Measurements from ENCODE around the gene FHL2.

DNA sequence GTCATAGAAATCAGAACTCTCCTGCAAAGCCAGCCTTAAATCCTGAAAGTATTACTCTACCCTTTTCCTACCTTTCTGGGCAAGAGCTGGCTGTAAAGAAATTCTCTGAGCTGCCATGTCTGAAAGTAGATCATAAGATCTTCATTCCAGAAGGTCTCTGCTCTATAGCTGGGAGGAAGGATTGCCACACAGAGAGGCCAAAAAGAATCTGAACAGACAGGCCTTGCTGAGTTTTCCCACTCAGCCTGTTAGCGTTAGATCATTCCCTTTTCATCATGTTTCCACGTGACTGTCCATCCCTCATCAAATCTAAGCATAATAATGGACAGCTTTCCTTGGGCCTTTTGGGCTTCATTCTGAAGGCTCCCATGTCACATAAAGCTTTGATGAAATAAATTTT, 43.2 kb upstream of the FHL2 start:
- TF ChIP-seq, protein P1, sequence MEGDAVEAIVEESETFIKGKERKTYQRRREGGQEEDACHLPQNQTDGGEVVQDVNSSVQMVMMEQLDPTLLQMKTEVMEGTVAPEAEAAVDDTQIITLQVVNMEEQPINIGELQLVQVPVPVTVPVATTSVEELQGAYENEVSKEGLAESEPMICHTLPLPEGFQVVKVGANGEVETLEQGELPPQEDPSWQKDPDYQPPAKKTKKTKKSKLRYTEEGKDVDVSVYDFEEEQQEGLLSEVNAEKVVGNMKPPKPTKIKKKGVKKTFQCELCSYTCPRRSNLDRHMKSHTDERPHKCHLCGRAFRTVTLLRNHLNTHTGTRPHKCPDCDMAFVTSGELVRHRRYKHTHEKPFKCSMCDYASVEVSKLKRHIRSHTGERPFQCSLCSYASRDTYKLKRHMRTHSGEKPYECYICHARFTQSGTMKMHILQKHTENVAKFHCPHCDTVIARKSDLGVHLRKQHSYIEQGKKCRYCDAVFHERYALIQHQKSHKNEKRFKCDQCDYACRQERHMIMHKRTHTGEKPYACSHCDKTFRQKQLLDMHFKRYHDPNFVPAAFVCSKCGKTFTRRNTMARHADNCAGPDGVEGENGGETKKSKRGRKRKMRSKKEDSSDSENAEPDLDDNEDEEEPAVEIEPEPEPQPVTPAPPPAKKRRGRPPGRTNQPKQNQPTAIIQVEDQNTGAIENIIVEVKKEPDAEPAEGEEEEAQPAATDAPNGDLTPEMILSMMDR (conservative IDR thresholded peaks at IDR 0.05) = no peak
- no peak for TF ChIP-seq EZH2 (IDR thresholded peaks at IDR 0.05; ENCODE audit: low read depth)
